Measurements from ENCODE around the gene PEDS1. TPM values are rescaled to one million over a fixed set of nuclear protein-coding genes. Genes with fewer than 3 reads are reported as not detected.
A peak's percentile ranks its signal among the peaks of the same experiment; 100 is the strongest.

The PEDS1 gene
- total and polyA plus RNA-seq, 9 donors = 7.5 to 18.2 (median 12.4) TPM

- DNase-seq = peak; percentile 89 to 93 (median 90)
- no peaks in the 10 kb centered on the region for H3K36me3 ChIP-seq
- H3K9me3 ChIP-seq = no peaks in the 10 kb centered on the region
- TF ChIP-seq POLR2A (IDR thresholded peaks at IDR 0.05) = peak; percentile 79
- peak in 2 of 3 donors; percentile 38 to 45 for TF ChIP-seq CTCF (IDR thresholded peaks at IDR 0.05)
- TF ChIP-seq EP300 (IDR thresholded peaks at IDR 0.05) = no peak
- peak within 1 kb of the TSS; percentile 99 for H3K4me3 ChIP-seq
- H3K27ac ChIP-seq = peak within 1 kb of the TSS; percentile 87
- intact Hi-C loops (cut with DNase I) = no loop called here
- H3K27me3 ChIP-seq = no peaks in the 10 kb centered on the region
- 0 to 1% (median 1%) methylated on average over 48 to 70 of the region's 70 CpGs for WGBS, 3 donors
- H3K4me1 ChIP-seq (ENCODE audit: insufficient read depth) = peaks cover 10% of the 10 kb centered on the region
Observed at GRCh38 chr20:50112512-50113419, 40.8 kb downstream of the PEDS1 start, which contains the start of gene UBE2V1. Gene UBE2V1, minus strand, starts transcription at chr20:50113150. Its CDS starts 22 bp downstream, at chr20:50113128.

GRCh38 chr20:50111829-50112495 is 41.6 kb downstream of the PEDS1 start:
- H3K4me3 ChIP-seq = peak overlapping the region; percentile 99
- H3K27ac ChIP-seq = peak overlapping the region; percentile 87
- H3K4me1 ChIP-seq (ENCODE audit: insufficient read depth) = peaks cover 11% of the 10 kb centered on the region
- H3K9me3 ChIP-seq = no peaks in the 10 kb centered on the region
- 2 to 5% (median 2%) methylated on average over 9 of the region's 9 CpGs for WGBS, 3 donors
- DNase-seq = no peak
- TF ChIP-seq POLR2A (IDR thresholded peaks at IDR 0.05) = no peak
- no peak for TF ChIP-seq EP300 (IDR thresholded peaks at IDR 0.05)
- no peak for TF ChIP-seq CTCF (IDR thresholded peaks at IDR 0.05)
- H3K27me3 ChIP-seq = no peaks in the 10 kb centered on the region
- intact Hi-C loops (cut with DNase I) = no loop called here
- no peaks in the 10 kb centered on the region for H3K36me3 ChIP-seq

GRCh38 chr20:50111120-50111828 is 42.2 kb downstream of the PEDS1 start:
- intact Hi-C loops (cut with DNase I) = no loop called here
- Histone ChIP-seq H3K27me3 (no peaks in the 10 kb centered on the region), H3K36me3 (no peaks in the 10 kb centered on the region), H3K4me3 (peak overlapping the region; percentile 99), H3K27ac (no peak overlapping the region), H3K9me3 (no peaks in the 10 kb centered on the region), H3K4me1 (ENCODE audit: insufficient read depth) (peaks cover 11% of the 10 kb centered on the region)
- no peak for DNase-seq
- 44 to 49% (median 45%) methylated on average over 10 of the region's 10 CpGs for WGBS, 3 donors
- TF ChIP-seq POLR2A (IDR thresholded peaks at IDR 0.05) (no peak), EP300 (IDR thresholded peaks at IDR 0.05) (no peak), CTCF (IDR thresholded peaks at IDR 0.05) (no peak)

Data from ovary (tissue), 9 donors.